SH-SY5Y (cell line): ENCODE results near the gene C9orf152.

ENCODE experiments used
- GATA2 ChIP-seq: IDR thresholded peaks from 2 replicates; pipeline ENCODE4 v1.6.1; 2011; ENCODE audit warnings: mild to moderate bottlenecking, low read depth, low read length
- GATA3 ChIP-seq: IDR thresholded peaks from 2 replicates; pipeline ENCODE4 v1.6.1; 2011; ENCODE audit warnings: low read depth, mild to moderate bottlenecking, low read length, moderate library complexity

Gene C9orf152

DNA sequence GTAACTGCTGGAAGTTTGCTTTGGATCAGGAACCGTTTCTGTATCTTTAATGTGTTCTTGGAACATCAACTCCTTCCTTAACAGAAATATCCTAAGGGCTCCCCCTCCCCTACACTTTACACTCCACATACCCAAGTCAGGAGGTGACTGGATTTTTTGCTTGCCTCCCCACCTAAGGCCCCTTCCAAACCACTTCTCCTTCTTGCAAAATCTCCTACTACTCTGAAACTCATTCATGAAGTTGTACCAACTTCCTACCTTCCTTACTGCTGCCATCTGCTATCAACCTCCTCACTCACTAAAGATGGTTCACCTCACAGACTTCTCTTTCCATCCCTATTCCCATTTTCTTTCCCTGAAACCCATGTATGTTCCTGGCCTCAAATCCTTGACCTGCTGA, 32.2 kb upstream of the C9orf152 start:
- no peak for TF ChIP-seq GATA3

DNA sequence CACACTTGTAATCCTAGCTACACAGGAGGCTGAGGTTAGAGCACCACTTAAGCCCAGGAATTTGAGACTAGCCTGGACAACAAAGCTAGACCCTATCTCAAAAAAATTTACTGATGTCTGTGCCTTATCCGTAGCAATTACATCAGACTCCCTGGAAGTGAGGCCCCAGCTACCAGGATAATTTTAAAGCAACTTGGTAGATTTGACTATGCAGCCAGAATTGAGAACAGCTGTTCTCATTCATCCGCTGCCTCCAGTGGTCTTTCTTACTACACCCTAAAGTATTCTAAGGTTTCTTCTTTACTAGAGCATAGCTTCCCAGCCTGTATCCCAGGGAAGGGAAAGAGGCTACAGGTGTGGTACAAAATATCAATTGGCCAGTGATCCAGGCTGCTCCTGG, 20.4 kb upstream of the C9orf152 start:
- TF ChIP-seq GATA2 (no peak), GATA3 (no peak)

DNA sequence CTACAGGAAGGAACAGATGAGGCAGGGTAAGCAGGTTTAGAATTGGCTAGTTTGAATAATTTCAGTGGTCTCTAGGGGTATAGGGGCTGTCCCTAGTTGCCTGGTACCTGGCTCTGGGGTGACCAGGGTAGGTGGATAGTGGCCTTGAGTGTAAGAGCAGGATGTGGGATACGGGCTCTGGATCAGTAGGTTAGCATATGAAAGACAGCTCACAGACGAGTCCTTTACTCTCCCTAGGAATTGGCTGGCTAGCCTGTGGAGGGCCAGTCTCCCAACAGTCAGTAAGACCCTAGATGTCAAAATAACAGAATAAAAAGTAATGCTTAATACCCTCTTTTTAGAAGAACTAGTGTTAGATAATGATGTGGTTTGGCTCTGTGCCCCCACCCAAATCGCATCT, 16.6 kb upstream of the C9orf152 start:
- TF ChIP-seq GATA3 (no peak), GATA2 (no peak)

DNA sequence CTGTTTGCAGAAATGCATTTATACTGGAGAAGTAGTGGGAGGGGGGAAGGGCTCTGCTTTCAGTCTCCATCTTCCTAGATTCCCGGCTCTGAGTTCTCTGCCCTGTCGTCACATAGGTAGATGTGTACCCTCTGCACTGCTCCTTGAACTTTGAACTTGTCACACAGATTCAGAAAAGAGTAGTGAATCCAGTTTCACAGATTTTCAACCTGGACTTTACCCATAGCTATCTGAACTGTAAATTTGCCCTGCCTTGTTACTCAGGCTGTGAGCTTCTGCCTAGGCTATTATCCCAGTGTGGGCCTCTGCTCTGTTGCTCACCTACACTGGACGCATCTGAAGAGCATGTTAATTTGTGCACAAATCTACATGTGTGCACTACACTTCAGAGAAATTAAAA, 12.8 kb upstream of the C9orf152 start:
- TF ChIP-seq GATA3 (no peak), GATA2 (no peak)

DNA sequence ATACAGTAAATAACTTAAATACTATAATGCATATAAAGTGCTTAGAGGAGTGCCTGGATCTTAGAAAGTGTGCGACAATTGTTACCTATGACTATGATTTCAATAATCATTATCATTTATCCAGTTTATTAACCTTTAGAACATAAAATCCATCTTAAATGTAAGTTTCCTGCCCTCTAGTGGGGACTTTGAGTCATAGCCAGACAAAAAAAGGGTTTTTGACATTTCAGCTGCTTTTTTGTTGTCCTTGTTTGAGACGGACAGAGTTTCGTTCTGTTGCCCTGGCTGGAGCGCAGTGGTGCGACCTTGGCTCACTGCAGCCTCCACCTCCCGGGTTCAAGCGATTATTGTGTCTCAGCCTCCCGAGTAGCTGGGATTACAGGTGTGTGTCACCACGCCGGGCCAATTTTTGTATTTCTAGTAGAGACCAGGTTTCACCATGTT, 9.7 kb upstream of the C9orf152 start:
- TF ChIP-seq GATA2 (no peak), GATA3 (no peak)

DNA sequence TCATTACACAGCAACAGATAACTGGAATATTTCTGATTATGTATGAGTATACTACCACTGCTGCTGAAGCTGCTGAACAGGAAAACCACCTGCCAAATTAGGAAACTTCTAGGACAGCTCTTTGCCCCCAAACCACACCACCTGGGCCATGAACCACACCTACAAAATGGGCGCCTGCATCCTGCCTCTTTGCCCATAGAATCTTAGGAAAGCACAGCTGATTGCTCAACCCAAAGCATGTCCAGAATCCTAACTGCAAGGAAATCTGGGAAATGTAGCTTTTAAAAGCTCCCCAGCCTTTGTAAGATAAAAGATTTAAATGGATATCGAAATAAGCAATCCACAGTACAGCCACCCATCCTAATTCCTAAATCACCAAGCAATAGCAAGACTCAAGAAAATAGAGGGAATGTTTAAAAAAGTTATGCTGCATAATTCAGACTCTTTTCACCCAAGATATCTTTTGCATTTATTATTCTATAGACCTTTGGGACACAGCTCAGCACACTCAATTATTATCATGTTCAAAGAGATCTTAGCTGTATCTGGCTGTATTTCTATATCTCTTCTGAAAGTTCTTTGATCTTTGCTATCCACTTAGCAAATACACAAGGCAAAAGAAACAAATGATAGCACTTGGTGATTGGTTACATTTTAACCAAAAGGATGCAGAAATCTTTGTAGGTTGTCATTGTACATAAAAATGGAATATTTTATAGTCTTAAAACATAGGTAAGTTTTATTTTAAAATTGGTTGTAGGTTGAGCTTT, 6.8 kb upstream of the C9orf152 start:
- TF ChIP-seq GATA2, result no peak
- no peak for TF ChIP-seq GATA3

DNA sequence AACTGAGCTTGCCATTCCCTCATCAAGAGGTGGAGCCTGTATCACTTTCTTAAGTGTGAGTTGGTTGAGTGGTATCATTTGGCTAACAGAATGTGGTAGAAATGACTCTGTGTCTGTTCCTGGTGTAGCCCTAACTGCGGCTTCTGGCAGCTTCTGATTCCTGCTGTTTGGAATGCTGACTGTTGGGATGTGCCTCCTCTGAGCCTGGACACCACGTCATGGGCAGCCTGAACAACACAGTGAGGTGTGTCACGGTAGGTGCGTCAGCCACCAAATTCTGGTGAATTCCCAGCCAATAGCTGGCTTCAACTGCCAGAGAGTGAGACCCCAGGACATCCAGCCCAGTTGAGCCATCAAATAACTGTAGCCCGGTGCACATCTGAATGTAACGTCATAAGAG, 6.1 kb upstream of the C9orf152 start:
- TF ChIP-seq GATA3, result no peak
- no peak for TF ChIP-seq GATA2

DNA sequence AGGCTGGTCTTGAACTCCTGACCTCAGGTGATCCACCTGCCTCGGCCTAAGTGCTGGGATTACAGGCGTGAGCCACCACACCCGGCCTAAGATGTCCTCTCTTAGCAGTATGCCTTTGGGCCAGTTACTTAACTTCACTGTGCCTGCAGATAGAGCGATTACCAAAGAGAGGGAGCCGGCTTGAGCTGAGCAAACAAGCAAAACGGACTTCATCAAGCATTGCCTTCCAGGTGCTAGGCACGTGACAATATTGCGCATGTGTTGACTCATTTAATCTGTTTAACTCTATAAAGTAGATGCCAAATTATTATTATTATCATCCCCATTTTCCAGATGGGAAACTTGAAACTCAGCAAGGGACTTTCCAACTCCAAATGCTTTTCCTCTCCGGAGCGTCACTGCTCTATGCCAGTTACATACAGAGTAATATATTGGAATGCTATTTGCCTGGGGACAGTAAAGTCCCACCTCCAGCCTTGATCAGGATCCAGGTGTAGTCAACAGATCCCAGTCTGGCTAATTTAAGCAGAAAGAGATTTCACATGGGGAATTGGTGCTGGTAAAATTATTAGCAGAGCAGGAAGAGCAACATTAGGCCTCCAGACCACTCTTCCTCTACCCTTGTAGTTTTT, 5.6 kb upstream of the C9orf152 start:
- no peak for TF ChIP-seq GATA2
- TF ChIP-seq GATA3, result no peak

DNA sequence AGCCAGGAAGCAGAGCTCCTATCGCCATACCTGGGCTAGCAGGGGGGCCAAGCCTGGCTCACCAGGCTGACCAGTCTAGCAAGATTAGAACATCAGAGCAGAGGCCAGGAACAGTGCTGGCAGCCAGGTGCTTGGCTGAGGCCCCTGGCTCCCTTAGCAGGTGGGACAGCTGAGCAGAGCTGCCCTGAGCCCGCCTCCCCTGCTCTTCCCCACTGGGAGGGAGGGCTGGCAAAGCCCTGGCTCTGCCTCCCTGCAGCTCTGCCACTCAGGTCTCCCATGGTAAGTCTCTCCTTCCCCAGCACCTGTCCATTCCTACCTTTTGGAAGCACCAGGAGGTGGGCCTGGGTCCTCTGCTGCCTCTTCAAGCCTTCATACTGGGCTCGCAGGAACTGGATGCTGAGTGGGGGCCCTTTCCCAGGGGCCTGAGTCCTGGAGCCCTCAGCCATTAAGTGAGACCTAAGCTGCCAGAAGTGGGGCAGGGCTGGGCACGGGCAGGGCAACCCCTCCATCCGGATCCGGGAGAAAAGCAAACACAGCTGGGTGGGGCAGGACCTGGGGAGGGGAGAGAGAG, 803 bp downstream of the C9orf152 start:
- TF ChIP-seq GATA2 (no peak), GATA3 (no peak)

DNA sequence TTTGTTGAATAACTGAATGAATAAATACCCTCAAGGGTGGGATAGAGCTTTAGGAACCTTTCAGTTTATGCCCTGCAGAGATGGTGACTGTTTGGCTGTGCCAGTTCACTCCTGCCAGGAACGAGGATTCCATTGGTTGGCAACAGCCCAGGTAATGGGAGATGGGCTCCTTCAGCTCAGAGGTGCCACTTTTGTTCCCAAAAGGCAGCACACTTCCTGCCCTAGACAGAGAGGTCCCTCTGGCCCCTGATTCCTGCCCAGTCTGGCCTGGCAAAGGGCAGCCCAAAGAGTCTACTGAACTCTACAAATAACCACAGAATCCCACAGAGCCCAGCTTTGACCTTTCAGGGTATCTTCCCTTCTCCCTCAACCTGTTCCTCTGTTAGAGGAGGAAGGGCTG, 1.6 kb downstream of the C9orf152 start:
- TF ChIP-seq GATA3, result no peak
- TF ChIP-seq GATA2, result no peak

DNA sequence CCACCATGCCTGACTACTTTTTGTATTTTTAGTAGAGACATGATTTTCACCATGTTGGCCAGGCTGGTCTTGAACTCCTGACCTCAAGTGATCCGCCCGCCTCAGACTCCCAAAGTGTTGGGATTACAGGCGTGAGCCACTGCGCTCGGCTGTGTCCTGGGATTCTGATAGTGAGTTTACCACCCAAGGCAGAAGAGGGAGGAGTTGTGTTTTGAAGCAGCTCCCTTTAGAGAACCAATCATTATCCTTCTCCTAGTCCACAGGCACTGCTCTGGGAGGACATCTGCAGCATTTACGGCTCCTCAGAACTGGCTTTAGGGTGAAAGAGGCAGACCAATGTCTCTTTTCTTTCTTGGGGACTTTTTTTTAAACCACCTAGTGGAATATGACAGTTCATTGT, 5.7 kb downstream of the C9orf152 start:
- TF ChIP-seq GATA3, result no peak
- no peak for TF ChIP-seq GATA2

DNA sequence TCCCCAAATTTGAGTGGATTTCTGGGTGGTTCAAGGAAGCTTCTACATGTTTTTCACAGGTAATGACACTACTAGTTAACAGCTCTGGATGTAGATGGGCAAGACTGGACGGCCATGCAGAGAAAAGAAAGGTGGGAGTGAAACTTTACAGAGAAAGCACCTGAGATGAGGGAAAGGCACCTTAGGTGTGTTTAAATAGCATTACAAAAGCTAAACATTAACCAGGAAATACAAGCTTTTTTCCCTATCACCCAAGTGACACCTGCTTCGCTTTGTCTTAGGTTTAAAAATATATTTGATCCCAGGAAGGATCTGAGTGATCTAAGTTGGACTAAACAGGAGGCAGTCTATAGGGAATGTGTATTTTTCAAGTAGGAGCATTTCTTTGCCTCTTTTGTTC, 8.3 kb downstream of the C9orf152 start:
- TF ChIP-seq GATA2 (no peak), GATA3 (no peak)

DNA sequence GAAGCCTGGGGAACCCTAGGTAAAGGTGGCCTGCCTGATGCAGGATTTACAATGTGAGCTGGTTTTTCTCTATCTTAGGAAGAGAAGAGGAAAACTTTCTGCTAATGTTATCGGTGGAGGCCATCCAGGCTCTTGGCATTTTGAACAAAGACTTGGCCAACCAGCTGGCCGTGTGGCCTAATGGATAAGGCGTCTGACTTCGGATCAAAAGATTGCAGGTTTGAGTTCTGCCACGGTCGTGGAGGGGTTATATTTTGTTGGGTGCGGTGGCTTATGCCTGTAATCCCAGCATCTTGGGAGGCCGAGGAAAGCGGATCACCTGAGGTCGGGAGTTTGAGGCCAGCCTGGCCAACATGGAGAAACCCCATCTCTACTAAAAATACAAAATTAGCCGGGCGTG, 9.6 kb downstream of the C9orf152 start:
- TF ChIP-seq GATA3 (no peak), GATA2 (no peak)

DNA sequence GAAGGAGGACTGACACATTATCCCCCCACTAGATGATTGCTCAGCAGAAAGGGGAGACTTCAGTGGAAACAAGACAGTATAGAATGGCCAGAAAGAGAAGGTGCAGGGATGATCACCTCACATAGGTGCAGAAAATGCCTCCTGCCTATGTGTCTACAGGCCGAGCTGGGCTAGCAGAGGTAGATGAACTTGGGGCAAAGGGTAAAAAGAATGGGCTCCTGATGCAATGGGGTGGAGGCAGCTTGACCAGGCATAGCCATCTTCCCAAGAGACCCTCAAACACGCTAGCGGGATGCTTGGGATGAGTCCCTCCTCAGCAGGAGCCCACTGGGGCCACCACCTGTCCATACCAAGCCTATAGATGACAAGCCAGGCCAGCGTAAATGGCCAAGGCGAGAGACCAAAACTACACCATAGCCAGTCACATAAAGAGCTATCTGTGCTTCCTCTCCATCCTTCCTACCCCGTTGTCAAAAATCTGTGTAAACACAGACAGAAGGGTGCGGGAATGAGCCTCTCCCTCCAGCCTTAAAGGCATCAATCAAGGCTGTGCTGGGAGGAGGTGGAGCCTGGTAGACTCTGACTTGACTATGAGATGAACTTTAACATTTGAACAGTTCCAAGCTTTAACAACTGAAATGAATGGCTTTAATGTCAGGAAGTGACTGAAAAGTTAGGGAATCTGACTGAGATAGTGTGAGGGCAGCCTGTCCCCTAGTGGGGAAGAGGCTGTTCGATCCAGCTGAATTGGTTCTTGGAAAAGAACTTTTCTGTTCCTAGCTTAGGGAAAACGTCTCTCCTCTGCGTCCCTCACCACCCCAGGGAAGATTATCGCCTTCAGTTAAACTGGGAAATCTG, 10.4 kb downstream of the C9orf152 start:
- TF ChIP-seq GATA3 (no peak), GATA2 (no peak)
